H9 (cell line): ENCODE data around the gene CGB8. TPM values are rescaled to one million over a fixed set of nuclear protein-coding genes. Genes with fewer than 3 reads are reported as not detected.

Experiments
- DNase-seq: peaks from one replicate; pipeline ENCODE4 v3.0.0-alpha.2; 2017
- H2AFZ ChIP-seq: one replicate; pipeline ENCODE4 v1.6.1; 2013; ENCODE audit warnings: mild to moderate bottlenecking, low read length, control low read depth, moderate library complexity
- H2AK5ac ChIP-seq: 2 replicates; pipeline ENCODE4 v1.6.1; 2013; ENCODE audit warnings: low read length, control low read depth, mixed read lengths; ENCODE audit not compliant: insufficient read length
- H2BK120ac ChIP-seq: one replicate; pipeline ENCODE4 v1.6.1; 2013; ENCODE audit warnings: low read depth, mild to moderate bottlenecking, low read length, control low read depth, inconsistent platforms; ENCODE audit not compliant: poor library complexity, severe bottlenecking
- H2BK12ac ChIP-seq: 2 replicates; pipeline ENCODE4 v1.6.1; 2013; ENCODE audit warnings: low read length, control low read depth, mixed read lengths, low read depth; ENCODE audit not compliant: insufficient read length
- H2BK15ac ChIP-seq: 2 replicates; pipeline ENCODE4 v1.6.1; 2013; ENCODE audit warnings: low read depth, low read length, control low read depth
- H2BK20ac ChIP-seq: one replicate; pipeline ENCODE4 v1.6.1; 2013; ENCODE audit warnings: low read depth, mild to moderate bottlenecking, low read length, control low read depth, inconsistent platforms; ENCODE audit not compliant: poor library complexity, severe bottlenecking
- H2BK5ac ChIP-seq: 2 replicates; pipeline ENCODE4 v1.6.1; 2013; ENCODE audit warnings: low read length, control low read depth, mixed read lengths; ENCODE audit not compliant: insufficient read length
- H3K14ac ChIP-seq: 2 replicates; pipeline ENCODE4 v1.6.1; 2013; ENCODE audit warnings: low read length, control low read depth; ENCODE audit not compliant: insufficient read depth
- H3K18ac ChIP-seq: 2 replicates; pipeline ENCODE4 v1.6.1; 2013; ENCODE audit warnings: low read depth, mild to moderate bottlenecking, mixed read lengths, low read length, control low read depth; ENCODE audit not compliant: insufficient read length
- H3K23ac ChIP-seq: 2 replicates; pipeline ENCODE4 v1.6.1; 2013; ENCODE audit warnings: low read length, control low read depth, mixed read lengths, low read depth; ENCODE audit not compliant: insufficient read length
- H3K23me2 ChIP-seq: 2 replicates; pipeline ENCODE4 v1.6.1; 2013; ENCODE audit warnings: low read depth, mild to moderate bottlenecking, mixed read lengths, low read length, control low read depth; ENCODE audit not compliant: insufficient read length, poor library complexity, severe bottlenecking
- H3K27ac ChIP-seq: 2 replicates; pipeline ENCODE4 v1.5.1; 2013; ENCODE audit warnings: low read length, control low read depth, mixed read lengths, low read depth; ENCODE audit not compliant: insufficient read length
- H3K27me3 ChIP-seq: 2 replicates; pipeline ENCODE4 v1.6.1; 2013; ENCODE audit warnings: low read length, control low read depth, inconsistent platforms; ENCODE audit not compliant: insufficient read depth
- H3K4ac ChIP-seq: 2 replicates; pipeline ENCODE4 v1.6.1; 2013; ENCODE audit warnings: low read depth, mild to moderate bottlenecking, control low read depth, inconsistent platforms, low read length, moderate library complexity
- H3K4me1 ChIP-seq: 2 replicates; pipeline ENCODE4 v1.6.1; 2013; ENCODE audit warnings: low read length, control low read depth, inconsistent platforms; ENCODE audit not compliant: insufficient read depth
- H3K4me2 ChIP-seq: 2 replicates; pipeline ENCODE4 v1.6.1; 2013; ENCODE audit warnings: low read length, control low read depth, mixed read lengths; ENCODE audit not compliant: insufficient read length, insufficient read depth
- H3K56ac ChIP-seq: 2 replicates; pipeline ENCODE4 v1.6.1; 2013; ENCODE audit warnings: low read depth, mild to moderate bottlenecking, mixed read lengths, low read length, control low read depth; ENCODE audit not compliant: insufficient read length
- H3K79me1 ChIP-seq: 2 replicates; pipeline ENCODE4 v1.6.1; 2013; ENCODE audit warnings: low read depth, mild to moderate bottlenecking, moderate library complexity, low read length, control low read depth, inconsistent platforms; ENCODE audit not compliant: insufficient read depth, poor library complexity, severe bottlenecking
- H3K79me2 ChIP-seq: 2 replicates; pipeline ENCODE4 v1.6.1; 2013; ENCODE audit warnings: low read length, control low read depth, inconsistent platforms; ENCODE audit not compliant: insufficient read depth
- H3K9ac ChIP-seq: 2 replicates; pipeline ENCODE4 v1.6.1; 2013; ENCODE audit warnings: low read length, control low read depth, mixed read lengths; ENCODE audit not compliant: insufficient read length; ENCODE audit errors: extremely low read depth
- H3K9me3 ChIP-seq: one replicate; pipeline ENCODE4 v1.6.1; 2013; ENCODE audit warnings: low read depth, low read length, inconsistent platforms; ENCODE audit not compliant: control insufficient read depth
- H3T11ph ChIP-seq: one replicate; pipeline ENCODE4 v1.6.1; 2013; ENCODE audit warnings: mild to moderate bottlenecking, low read length, control low read depth, inconsistent platforms
- H4K20me1 ChIP-seq: one replicate; pipeline ENCODE4 v1.6.1; 2013; ENCODE audit not compliant: control insufficient read depth, insufficient read length, insufficient read depth
- H4K5ac ChIP-seq: 2 replicates; pipeline ENCODE4 v1.6.1; 2013; ENCODE audit warnings: low read depth, mild to moderate bottlenecking, mixed read lengths, low read length, control low read depth; ENCODE audit not compliant: insufficient read length
- H4K8ac ChIP-seq: replicated peaks from 2 replicates; pipeline ENCODE4 v1.6.1; 2013; ENCODE audit warnings: low read length, control low read depth, mixed read lengths, low read depth; ENCODE audit not compliant: insufficient read length
- H4K91ac ChIP-seq: 2 replicates; pipeline ENCODE4 v1.6.1; 2013; ENCODE audit warnings: low read depth, mild to moderate bottlenecking, moderate library complexity, mixed read lengths, low read length, control low read depth; ENCODE audit not compliant: insufficient read length
- H3K27ac Mint-ChIP-seq, 3 experiments: 2 replicates in 2 of 3; 3 replicates in 1 of 3; pipeline ENCODE4 v1.8.0; 2020 to 2021; ENCODE audit warnings: mixed read lengths in 3 of 3, mild to moderate bottlenecking in 1 of 3, moderate library complexity in 1 of 3
- H3K27me3 Mint-ChIP-seq: 2 replicates; pipeline ENCODE4 v1.8.0; 2021; ENCODE audit warnings: low read depth, mild to moderate bottlenecking, moderate library complexity, mixed read lengths
- H3K36me3 Mint-ChIP-seq, 3 experiments: 2 replicates in 2 of 3; 3 replicates in 1 of 3; pipeline ENCODE4 v1.8.0; 2020 to 2021; ENCODE audit warnings: low read depth in 3 of 3, mixed read lengths in 3 of 3; ENCODE audit not compliant: insufficient read depth in 1 of 3
- H3K4me1 Mint-ChIP-seq, 2 experiments: 2 replicates each; pipeline ENCODE4 v1.8.0; 2020; ENCODE audit warnings: mixed read lengths in 2 of 2
- H3K4me3 Mint-ChIP-seq, 2 experiments: 2 replicates in 1 of 2; 3 replicates in 1 of 2; pipeline ENCODE4 v1.8.0; 2020 to 2021; ENCODE audit warnings: mild to moderate bottlenecking in 2 of 2, mixed read lengths in 2 of 2, moderate library complexity in 1 of 2
- H3K9me3 Mint-ChIP-seq, 2 experiments: 2 replicates in 1 of 2; 3 replicates in 1 of 2; pipeline ENCODE4 v1.8.0; 2020; ENCODE audit warnings: mild to moderate bottlenecking in 2 of 2, mixed read lengths in 2 of 2, moderate library complexity in 1 of 2
- CTCF ChIP-seq: fragments of 200-600 bp; sonication (generic); conservative IDR thresholded peaks from 3 replicates; pipeline ENCODE4 v1.8.0; 2021; ENCODE audit warnings: antibody characterized with exemption, mild to moderate bottlenecking
- WGBS: extraction: QIAGEN DNeasy Blood & Tissue Kit; methylation state at CpG from one replicate; pipeline ENCODE4 v1.1.7; 2013; ENCODE audit warnings: missing lambda C conversion rate, low lambda C conversion rate, mixed read lengths; ENCODE audit not compliant: insufficient read length; ENCODE audit errors: extremely low coverage; 5-methylcytosine and 5-hydroxymethylcytosine counted together
- total RNA-seq: library from RNA; stranded (reverse); gene quantifications from 2 replicates; pipeline ENCODE4 v1.2.1, GENCODE V29; 2021

Gene CGB8
- total RNA-seq, 1 experiment from 2014 or later: not detected

GRCh38 chr19:49085020-49085867, 36.3 kb upstream of the CGB8 start, which contains the start of gene SNRNP70:
Gene SNRNP70 (plus strand): TSS chr19:49085451. CDS start chr19:49086415, 964 bp downstream.
- H3K79me2 ChIP-seq: peaks cover 30% of the 10 kb centered on the region
- no peak within 1 kb of the TSS for H2AK5ac ChIP-seq
- H3K4me1 ChIP-seq: peaks cover 2% of the 10 kb centered on the region; the same call in 1 of the 2 replicates
- no peak within 1 kb of the TSS for H2BK5ac ChIP-seq
- no CpG with 5 or more reads among the region's 89 CpGs for WGBS
- H2AFZ ChIP-seq: no peak within 1 kb of the TSS
- no peak within 1 kb of the TSS for H2BK120ac ChIP-seq
- H3K9me3 ChIP-seq: no peaks in the 10 kb centered on the region
- H3K18ac ChIP-seq: peak within 1 kb of the TSS; percentile 95
- Mint-ChIP-seq H3K4me1 (peaks cover 12 to 20% of the 10 kb centered on the region in 2 experiments), H3K9me3 (peaks cover 3% of the 10 kb centered on the region in 2 experiments; a peak in 3 of 5 replicates), H3K4me3 (peak within 1 kb of the TSS; percentile 95 to 98), H3K36me3 (peaks cover 29 to 39% (median 35%) of the 10 kb centered on the region in 3 experiments), H3K27ac (peak within 1 kb of the TSS; percentile 90 to 99 (median 98)), H3K27me3 (peaks cover 19% of the 10 kb centered on the region)
- H3T11ph ChIP-seq: no peak within 1 kb of the TSS
- H3K14ac ChIP-seq: peak within 1 kb of the TSS; percentile 97
- no peaks in the 10 kb centered on the region for H4K20me1 ChIP-seq
- H4K8ac ChIP-seq: no peak within 1 kb of the TSS
- H2BK12ac ChIP-seq: no peak within 1 kb of the TSS
- TF ChIP-seq CTCF: no peak
- peak within 1 kb of the TSS; percentile 89 for H3K9ac ChIP-seq
- no peak within 1 kb of the TSS for H4K5ac ChIP-seq
- H3K4ac ChIP-seq: no peak within 1 kb of the TSS; the same call in 1 of the 2 replicates
- H2BK15ac ChIP-seq: no peak within 1 kb of the TSS
- peak; percentile 99 for DNase-seq
- H3K23me2 ChIP-seq: peaks cover 7% of the 10 kb centered on the region
- no peak within 1 kb of the TSS for H4K91ac ChIP-seq
- H3K27me3 ChIP-seq: no peaks in the 10 kb centered on the region
- no peak within 1 kb of the TSS for H3K27ac ChIP-seq
- peaks cover 6% of the 10 kb centered on the region for H3K79me1 ChIP-seq
- peak within 1 kb of the TSS; percentile 90 for H3K4me2 ChIP-seq
- H3K23ac ChIP-seq: no peak within 1 kb of the TSS
- no peak within 1 kb of the TSS for H3K56ac ChIP-seq
- no peak within 1 kb of the TSS for H2BK20ac ChIP-seq
